Measurements from ENCODE around the gene CEP350. TPM values are rescaled to one million over a fixed set of nuclear protein-coding genes. Genes with fewer than 3 reads are reported as not detected.

The CEP350 gene
- total and polyA plus RNA-seq, 2 of the 13 experiments (the other 11 are each of a cell fraction or from before 2014, with no cell fraction given): 7.6 to 35.9 TPM

DNA sequence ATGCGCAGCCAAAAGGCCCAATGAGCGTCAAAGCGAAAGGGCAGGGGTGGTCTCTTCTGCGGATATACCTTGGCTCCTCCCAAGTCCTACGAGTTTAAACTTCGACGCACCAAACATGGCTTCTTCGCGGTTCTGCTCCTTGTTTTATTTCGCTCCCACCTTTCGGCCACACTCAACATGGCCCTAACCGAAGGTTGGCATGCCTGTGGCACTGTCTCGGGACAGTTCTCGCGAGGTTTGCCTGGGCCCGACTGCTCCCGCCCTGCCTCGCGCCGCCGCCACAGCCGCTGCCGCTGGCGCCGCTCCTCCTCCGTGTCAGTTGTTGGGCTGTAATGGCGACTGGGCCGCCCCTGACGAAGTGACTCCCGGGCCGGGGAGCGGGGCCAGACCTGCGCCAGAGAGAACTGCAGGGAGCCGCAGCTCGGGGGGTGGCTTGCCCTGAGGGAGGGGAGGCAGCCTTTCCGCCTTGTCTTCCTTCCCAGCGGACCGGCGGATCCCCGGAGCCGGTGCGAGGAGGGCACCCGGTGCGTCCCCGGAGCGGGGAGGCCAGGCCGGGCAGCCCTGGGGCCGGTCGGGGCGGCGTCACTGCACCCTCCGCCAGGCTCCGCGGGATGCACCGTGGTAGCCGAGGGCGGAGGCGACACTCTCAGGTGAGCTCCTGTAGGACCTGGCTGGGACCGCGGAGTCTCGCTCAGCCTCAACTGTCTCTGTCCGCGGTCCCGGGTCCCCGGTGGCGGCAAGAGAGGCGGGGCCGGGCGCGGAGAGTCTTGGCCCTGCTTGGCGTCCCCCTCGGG lies at the start of gene CEP350 (continued):
- TF ChIP-seq, protein P1, sequence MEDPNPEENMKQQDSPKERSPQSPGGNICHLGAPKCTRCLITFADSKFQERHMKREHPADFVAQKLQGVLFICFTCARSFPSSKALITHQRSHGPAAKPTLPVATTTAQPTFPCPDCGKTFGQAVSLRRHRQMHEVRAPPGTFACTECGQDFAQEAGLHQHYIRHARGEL (CRISPR knock-in tag; IDR thresholded peaks at IDR 0.05): no peak
- 0 out of 2 replicates have a peak, but pooled peaks have one; percentile 72 for TF ChIP-seq HNRNPL (IDR thresholded peaks at IDR 0.05; ENCODE audit: low read depth, low read length)
- TF ChIP-seq, protein P2, sequence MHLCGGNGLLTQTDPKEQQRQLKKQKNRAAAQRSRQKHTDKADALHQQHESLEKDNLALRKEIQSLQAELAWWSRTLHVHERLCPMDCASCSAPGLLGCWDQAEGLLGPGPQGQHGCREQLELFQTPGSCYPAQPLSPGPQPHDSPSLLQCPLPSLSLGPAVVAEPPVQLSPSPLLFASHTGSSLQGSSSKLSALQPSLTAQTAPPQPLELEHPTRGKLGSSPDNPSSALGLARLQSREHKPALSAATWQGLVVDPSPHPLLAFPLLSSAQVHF (CRISPR knock-in tag; IDR thresholded peaks at IDR 0.05): no peak
- no peak for TF ChIP-seq CCAR2 (optimal IDR thresholded peaks at IDR 0.05; ENCODE audit: low read depth, low read length)
- TF ChIP-seq, protein P3, sequence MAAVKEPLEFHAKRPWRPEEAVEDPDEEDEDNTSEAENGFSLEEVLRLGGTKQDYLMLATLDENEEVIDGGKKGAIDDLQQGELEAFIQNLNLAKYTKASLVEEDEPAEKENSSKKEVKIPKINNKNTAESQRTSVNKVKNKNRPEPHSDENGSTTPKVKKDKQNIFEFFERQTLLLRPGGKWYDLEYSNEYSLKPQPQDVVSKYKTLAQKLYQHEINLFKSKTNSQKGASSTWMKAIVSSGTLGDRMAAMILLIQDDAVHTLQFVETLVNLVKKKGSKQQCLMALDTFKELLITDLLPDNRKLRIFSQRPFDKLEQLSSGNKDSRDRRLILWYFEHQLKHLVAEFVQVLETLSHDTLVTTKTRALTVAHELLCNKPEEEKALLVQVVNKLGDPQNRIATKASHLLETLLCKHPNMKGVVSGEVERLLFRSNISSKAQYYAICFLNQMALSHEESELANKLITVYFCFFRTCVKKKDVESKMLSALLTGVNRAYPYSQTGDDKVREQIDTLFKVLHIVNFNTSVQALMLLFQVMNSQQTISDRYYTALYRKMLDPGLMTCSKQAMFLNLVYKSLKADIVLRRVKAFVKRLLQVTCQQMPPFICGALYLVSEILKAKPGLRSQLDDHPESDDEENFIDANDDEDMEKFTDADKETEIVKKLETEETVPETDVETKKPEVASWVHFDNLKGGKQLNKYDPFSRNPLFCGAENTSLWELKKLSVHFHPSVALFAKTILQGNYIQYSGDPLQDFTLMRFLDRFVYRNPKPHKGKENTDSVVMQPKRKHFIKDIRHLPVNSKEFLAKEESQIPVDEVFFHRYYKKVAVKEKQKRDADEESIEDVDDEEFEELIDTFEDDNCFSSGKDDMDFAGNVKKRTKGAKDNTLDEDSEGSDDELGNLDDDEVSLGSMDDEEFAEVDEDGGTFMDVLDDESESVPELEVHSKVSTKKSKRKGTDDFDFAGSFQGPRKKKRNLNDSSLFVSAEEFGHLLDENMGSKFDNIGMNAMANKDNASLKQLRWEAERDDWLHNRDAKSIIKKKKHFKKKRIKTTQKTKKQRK (IDR thresholded peaks at IDR 0.05; ENCODE audit: low read length): no peak
- TF ChIP-seq KDM3A (CRISPR knock-in tag; IDR thresholded peaks at IDR 0.05; ENCODE audit: low read depth): peak; percentile 70; the same call in 1 of the 2 replicates
- TF ChIP-seq PHB2 (IDR thresholded peaks at IDR 0.05; ENCODE audit: partially characterized antibody): no peak
- TF ChIP-seq, protein P4, sequence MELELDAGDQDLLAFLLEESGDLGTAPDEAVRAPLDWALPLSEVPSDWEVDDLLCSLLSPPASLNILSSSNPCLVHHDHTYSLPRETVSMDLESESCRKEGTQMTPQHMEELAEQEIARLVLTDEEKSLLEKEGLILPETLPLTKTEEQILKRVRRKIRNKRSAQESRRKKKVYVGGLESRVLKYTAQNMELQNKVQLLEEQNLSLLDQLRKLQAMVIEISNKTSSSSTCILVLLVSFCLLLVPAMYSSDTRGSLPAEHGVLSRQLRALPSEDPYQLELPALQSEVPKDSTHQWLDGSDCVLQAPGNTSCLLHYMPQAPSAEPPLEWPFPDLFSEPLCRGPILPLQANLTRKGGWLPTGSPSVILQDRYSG (CRISPR knock-in tag; IDR thresholded peaks at IDR 0.05): no peak
- no peak for TF ChIP-seq HDAC6 (IDR thresholded peaks at IDR 0.05; ENCODE audit: low read depth, low read length)
- TF ChIP-seq NCOR1 (IDR thresholded peaks at IDR 0.05; ENCODE audit: borderline replicate concordance, low read length): no peak
- TF ChIP-seq KDM4B (CRISPR knock-in tag; IDR thresholded peaks at IDR 0.05): peak; percentile 34; the same call in 1 of the 2 replicates
- no peak for TF ChIP-seq NR3C1 (CRISPR knock-in tag; IDR thresholded peaks at IDR 0.05)
- peak; percentile 67 for TF ChIP-seq POLR2AphosphoS5 (IDR thresholded peaks at IDR 0.05; ENCODE audit: low read depth, low read length)
- peak; percentile 77 for TF ChIP-seq NFRKB (IDR thresholded peaks at IDR 0.05)
- TF ChIP-seq ZNF788 (CRISPR knock-in tag; IDR thresholded peaks at IDR 0.05; ENCODE audit: borderline replicate concordance): peak; percentile 90; the same call in 1 of the 2 replicates
- peak; percentile 99 for TF ChIP-seq ARNT2 (CRISPR knock-in tag; IDR thresholded peaks at IDR 0.05; ENCODE audit: low read depth)
- no peak for TF ChIP-seq DPF2 (CRISPR knock-in tag; IDR thresholded peaks at IDR 0.05; ENCODE audit: borderline replicate concordance, low read depth)
- peak; percentile 27; the same call in 1 of the 2 replicates for TF ChIP-seq ZMYM3 (CRISPR knock-in tag; IDR thresholded peaks at IDR 0.05)
- no peak for TF ChIP-seq REL (CRISPR knock-in tag; conservative IDR thresholded peaks at IDR 0.05)
- 0 out of 2 replicates have a peak, but pooled peaks have one; percentile 18 for TF ChIP-seq RARA (CRISPR knock-in tag; IDR thresholded peaks at IDR 0.05)
- TF ChIP-seq PAWR (CRISPR knock-in tag; IDR thresholded peaks at IDR 0.05; ENCODE audit: borderline replicate concordance): no peak
- TF ChIP-seq ATAD3A (CRISPR knock-in tag; IDR thresholded peaks at IDR 0.05): peak; percentile 69; the same call in 1 of the 2 replicates
- no peak for TF ChIP-seq HOXD1 (CRISPR knock-in tag; IDR thresholded peaks at IDR 0.05)
- TF ChIP-seq, protein P5, sequence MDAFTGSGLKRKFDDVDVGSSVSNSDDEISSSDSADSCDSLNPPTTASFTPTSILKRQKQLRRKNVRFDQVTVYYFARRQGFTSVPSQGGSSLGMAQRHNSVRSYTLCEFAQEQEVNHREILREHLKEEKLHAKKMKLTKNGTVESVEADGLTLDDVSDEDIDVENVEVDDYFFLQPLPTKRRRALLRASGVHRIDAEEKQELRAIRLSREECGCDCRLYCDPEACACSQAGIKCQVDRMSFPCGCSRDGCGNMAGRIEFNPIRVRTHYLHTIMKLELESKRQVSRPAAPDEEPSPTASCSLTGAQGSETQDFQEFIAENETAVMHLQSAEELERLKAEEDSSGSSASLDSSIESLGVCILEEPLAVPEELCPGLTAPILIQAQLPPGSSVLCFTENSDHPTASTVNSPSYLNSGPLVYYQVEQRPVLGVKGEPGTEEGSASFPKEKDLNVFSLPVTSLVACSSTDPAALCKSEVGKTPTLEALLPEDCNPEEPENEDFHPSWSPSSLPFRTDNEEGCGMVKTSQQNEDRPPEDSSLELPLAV (CRISPR knock-in tag; conservative IDR thresholded peaks at IDR 0.05; ENCODE audit: low read depth): no peak
